ENCODE measurements around the gene AUTS2.

The AUTS2 gene

GRCh38 chr7:69612981-69613380, 14.7 kb downstream of the AUTS2 start:
- Histone ChIP-seq H3K4me1 (ENCODE audit: control insufficient read depth, insufficient read depth, low read length) (peaks cover 48% of the 10 kb centered on the region), H3K36me3 (ENCODE audit: control insufficient read depth in 2 of 2, insufficient read depth in 1 of 2, low read length in 2 of 2) (no peaks in the 10 kb centered on the region), H3K27ac (ENCODE audit: extremely low read depth, low read depth, low read length) (no peak overlapping the region), H3K9me3 (ENCODE audit: control insufficient read depth, insufficient read depth, low read depth, low read length) (no peaks in the 10 kb centered on the region), H3K4me3 (ENCODE audit: low read depth, low read length) (no peak overlapping the region)
- ChIA-PET POLR2A (no interaction called here), CTCF (no interaction called here)
- no peak for TF ChIP-seq ZNF610 (tag by site-specific recombination; IDR thresholded peaks at IDR 0.05; ENCODE audit: borderline replicate concordance)
- no peak for TF ChIP-seq SALL2 (tag by site-specific recombination; IDR thresholded peaks at IDR 0.05; ENCODE audit: borderline replicate concordance)
- no peak for TF ChIP-seq ATF2 (tag by site-specific recombination; IDR thresholded peaks at IDR 0.05; ENCODE audit: low read depth)
- TF ChIP-seq ZNF645 (tag by site-specific recombination; IDR thresholded peaks at IDR 0.05): no peak
- TF ChIP-seq KLF1 (tag by site-specific recombination; IDR thresholded peaks at IDR 0.05): no peak
- no peak for TF ChIP-seq ZNF670 (tag by site-specific recombination; IDR thresholded peaks at IDR 0.05; ENCODE audit: low read depth)
- TF ChIP-seq ZNF311 (tag by site-specific recombination; IDR thresholded peaks at IDR 0.05; ENCODE audit: borderline replicate concordance): no peak
- TF ChIP-seq ZNF324 (tag by site-specific recombination; IDR thresholded peaks at IDR 0.05): no peak
- TF ChIP-seq ZNF555 (tag by site-specific recombination; conservative IDR thresholded peaks at IDR 0.05): no peak
- no peak for TF ChIP-seq ZNF792 (tag by site-specific recombination; IDR thresholded peaks at IDR 0.05)
- no peak for TF ChIP-seq ZFP41 (tag by site-specific recombination; IDR thresholded peaks at IDR 0.05; ENCODE audit: borderline replicate concordance)
- no peak for TF ChIP-seq SETDB1 (IDR thresholded peaks at IDR 0.05; ENCODE audit: insufficient read length, low read length)
- TF ChIP-seq ZNF529 (tag by site-specific recombination; IDR thresholded peaks at IDR 0.05; ENCODE audit: insufficient replicate concordance): no peak
- TF ChIP-seq PRDM4 (tag by site-specific recombination; IDR thresholded peaks at IDR 0.05): no peak
- no peak for TF ChIP-seq ZNF302 (tag by site-specific recombination; IDR thresholded peaks at IDR 0.05; ENCODE audit: low read depth)
- TF ChIP-seq ZBTB48 (tag by site-specific recombination; IDR thresholded peaks at IDR 0.05): no peak
- TF ChIP-seq ZNF664 (tag by site-specific recombination; IDR thresholded peaks at IDR 0.05): no peak
- TF ChIP-seq ZNF10 (tag by site-specific recombination; IDR thresholded peaks at IDR 0.05): no peak
- no peak for TF ChIP-seq ZBTB7A (tag by site-specific recombination; IDR thresholded peaks at IDR 0.05; ENCODE audit: low read depth)
- no peak for TF ChIP-seq ZBTB8A (tag by site-specific recombination; IDR thresholded peaks at IDR 0.05)

- CTCF ChIA-PET: no interaction called here
- Histone ChIP-seq H3K27ac (ENCODE audit: extremely low read depth, low read depth, low read length) (no peak overlapping the region), H3K9me3 (ENCODE audit: control insufficient read depth, insufficient read depth, low read depth, low read length) (no peaks in the 10 kb centered on the region), H3K36me3 (ENCODE audit: control insufficient read depth in 2 of 2, insufficient read depth in 1 of 2, low read length in 2 of 2) (no peaks in the 10 kb centered on the region), H3K4me1 (ENCODE audit: control insufficient read depth, insufficient read depth, low read length) (peaks cover 44% of the 10 kb centered on the region), H3K4me3 (ENCODE audit: low read depth, low read length) (no peak overlapping the region)
- POLR2A ChIA-PET: no interaction called here
- TF ChIP-seq ZNF521 (tag by site-specific recombination; IDR thresholded peaks at IDR 0.05): no peak
- TF ChIP-seq PBX3 (CRISPR knock-in tag; IDR thresholded peaks at IDR 0.05): no peak
- no peak for TF ChIP-seq ELK4 (IDR thresholded peaks at IDR 0.05; ENCODE audit: borderline replicate concordance, low read depth, low read length)
- no peak for TF ChIP-seq ZNF701 (tag by site-specific recombination; IDR thresholded peaks at IDR 0.05)
- TF ChIP-seq BCL6B (tag by site-specific recombination; IDR thresholded peaks at IDR 0.05): no peak
- TF ChIP-seq ZBTB26 (tag by site-specific recombination; optimal IDR thresholded peaks at IDR 0.05): no peak
- TF ChIP-seq ZNF223 (tag by site-specific recombination; IDR thresholded peaks at IDR 0.05): no peak
Measured at GRCh38 chr7:69613846-69614245, 15.6 kb downstream of the AUTS2 start.
